ENCODE measurements around the gene STX18.

DNA sequence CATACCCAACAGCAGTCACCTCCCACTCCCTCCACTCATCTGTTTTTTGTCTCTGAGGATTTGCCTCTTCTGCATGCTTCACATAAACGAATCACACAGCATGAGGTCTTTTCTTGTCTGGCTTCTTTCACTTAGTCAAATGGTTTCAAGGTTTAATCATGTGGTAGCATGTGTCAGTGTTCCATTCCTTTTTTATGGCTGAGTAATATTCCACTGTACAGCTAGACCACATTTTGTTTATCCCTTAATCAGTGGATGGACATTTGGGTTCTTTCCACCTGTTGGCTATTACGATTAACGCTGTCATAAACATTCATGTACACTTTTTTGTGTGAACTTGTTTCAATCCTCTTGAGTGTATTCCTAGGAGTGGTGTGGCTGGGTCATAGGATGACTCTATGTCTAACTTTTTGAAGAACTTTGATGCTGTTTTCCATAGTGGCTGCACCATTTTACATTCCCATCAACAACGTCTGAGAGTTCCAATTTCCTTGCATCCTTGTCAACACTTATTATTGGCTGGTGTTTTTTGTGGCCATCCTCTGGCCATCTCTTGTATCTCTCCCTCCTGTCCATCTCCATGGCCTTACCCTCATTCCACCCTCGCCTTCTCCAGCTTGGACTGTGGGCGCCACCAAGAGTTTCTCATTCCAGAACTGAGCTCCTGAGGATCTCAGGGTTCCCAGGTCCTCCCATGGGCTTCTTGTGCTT is 167.3 kb downstream of the STX18 start:
- TF ChIP-seq, protein P1, sequence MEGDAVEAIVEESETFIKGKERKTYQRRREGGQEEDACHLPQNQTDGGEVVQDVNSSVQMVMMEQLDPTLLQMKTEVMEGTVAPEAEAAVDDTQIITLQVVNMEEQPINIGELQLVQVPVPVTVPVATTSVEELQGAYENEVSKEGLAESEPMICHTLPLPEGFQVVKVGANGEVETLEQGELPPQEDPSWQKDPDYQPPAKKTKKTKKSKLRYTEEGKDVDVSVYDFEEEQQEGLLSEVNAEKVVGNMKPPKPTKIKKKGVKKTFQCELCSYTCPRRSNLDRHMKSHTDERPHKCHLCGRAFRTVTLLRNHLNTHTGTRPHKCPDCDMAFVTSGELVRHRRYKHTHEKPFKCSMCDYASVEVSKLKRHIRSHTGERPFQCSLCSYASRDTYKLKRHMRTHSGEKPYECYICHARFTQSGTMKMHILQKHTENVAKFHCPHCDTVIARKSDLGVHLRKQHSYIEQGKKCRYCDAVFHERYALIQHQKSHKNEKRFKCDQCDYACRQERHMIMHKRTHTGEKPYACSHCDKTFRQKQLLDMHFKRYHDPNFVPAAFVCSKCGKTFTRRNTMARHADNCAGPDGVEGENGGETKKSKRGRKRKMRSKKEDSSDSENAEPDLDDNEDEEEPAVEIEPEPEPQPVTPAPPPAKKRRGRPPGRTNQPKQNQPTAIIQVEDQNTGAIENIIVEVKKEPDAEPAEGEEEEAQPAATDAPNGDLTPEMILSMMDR (IDR thresholded peaks at IDR 0.05): no peak
- TF ChIP-seq POLR2AphosphoS5 (IDR thresholded peaks at IDR 0.05): no peak
- no peak for TF ChIP-seq POLR2A (IDR thresholded peaks at IDR 0.05)

Measured in suprapubic skin (tissue), 4 donors.